NCI-H2227 treated with DMSO at 0.1 percent for 48 hours (cell line): ENCODE results near the gene DNAH8.

ENCODE experiments used
- DNase-seq: peaks from one replicate; lab custom pipeline; 2025; lab: John Stamatoyannopoulos, UW

The DNAH8 gene

GRCh38 chr6:38799529-38800184 is 84.5 kb downstream of the DNAH8 start:
- no peak for DNase-seq

DNA sequence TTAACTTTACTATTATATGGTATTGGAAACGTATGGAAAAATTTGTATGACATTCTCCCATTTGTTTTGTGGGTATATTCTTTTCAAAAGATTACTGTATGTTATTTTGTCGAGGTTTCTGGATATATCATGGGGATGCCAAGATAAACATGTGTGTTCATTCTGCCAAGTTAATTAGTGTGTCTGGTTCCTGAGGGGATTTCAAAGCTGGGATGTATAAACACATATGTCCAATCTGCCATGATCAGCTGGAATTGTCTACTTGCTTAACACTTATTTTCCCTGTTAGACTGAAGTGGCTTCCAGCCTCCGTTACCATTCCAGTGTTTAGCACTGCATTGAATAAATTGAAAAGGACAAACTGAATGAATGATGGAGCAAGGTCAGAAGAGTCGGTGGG is 86.2 kb downstream of the DNAH8 start:
- no peak for DNase-seq

GRCh38 chr6:38802497-38802896 is 87.4 kb downstream of the DNAH8 start:
- DNase-seq = no peak

DNA sequence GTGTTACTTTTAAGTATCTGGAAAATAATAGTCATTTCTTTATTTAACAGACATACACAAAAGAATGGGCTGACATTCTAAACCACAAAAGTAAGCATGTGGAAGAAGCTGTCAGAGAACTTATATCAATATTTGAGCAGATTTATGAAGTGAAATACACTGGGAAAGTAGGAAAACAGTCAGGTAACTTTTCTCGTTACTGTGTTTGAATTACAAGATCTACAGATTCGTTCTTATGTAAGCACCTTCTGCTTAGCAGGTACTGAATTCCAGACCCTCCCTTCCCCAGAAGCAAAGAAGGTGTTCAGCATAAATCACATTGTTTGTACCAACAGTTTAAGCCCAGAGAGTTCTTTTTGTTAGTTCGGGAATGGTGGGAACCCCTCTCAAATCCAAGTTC is 88.0 kb downstream of the DNAH8 start:
- DNase-seq = no peak

DNA sequence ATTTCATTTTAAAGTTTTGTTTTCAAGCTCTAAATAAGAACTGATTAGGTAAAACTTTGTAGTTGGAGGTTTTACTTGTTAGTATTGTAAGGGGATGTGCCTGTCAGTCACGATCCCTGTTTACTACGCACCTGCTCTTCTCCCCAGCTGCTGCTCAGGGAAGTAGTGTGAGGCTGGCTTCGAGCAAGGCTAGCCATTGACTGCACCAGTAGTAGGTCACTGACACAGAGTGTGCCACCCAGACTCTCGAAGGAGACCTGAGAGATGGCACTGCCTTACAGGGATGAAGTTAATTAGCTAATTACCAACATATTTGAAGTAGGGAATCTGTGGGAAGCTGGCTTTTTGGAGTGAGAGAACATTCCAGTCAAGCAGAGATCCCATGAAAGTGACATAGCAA is 89.2 kb downstream of the DNAH8 start:
- DNase-seq = no peak

DNA sequence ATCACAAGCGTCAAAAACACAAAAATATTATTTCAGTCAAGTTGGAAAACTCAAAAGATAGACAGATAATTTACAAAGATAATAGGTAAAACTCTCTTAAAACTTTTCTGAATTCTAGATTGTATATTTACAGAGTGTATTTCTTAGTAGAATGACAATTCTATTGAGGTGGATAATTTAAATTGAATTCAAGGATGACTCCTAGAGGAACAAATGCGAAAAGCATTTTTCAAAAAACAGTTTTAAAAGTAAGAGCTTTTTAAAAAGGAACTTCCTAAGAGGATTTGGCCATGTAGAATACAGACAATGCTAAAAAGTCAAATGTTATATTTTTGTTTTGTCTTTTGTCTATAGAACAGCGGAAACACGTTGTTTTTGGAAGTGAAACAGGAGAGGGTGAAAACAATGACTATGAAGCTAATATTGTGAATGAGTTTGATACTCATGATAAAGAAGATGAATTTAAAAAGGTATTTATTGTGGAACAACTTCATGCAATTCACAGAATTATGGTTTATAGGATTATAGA is 90.1 kb downstream of the DNAH8 start:
- no peak for DNase-seq

- DNase-seq = no peak
Observed at GRCh38 chr6:38805692-38806091, 90.6 kb downstream of the DNAH8 start.

DNA sequence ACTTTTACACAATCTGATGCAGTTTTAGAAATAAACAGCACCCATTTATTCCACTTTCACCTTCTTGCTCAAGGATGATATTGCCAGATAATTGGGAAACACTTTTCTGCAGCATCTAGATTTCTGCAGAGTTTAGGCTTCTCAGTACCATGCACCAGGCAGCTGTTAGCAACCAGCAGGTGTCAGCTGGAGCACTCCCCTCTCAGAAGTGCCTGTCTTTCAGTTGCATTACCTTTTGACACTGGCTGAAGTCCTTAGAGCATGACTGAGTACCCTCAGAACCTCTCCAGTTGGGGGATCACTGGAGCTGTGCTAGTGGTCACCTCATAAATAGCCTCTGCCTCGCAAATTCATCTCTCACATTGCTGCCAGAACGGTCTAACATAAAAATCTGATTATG is 91.2 kb downstream of the DNAH8 start:
- DNase-seq = no peak

DNA sequence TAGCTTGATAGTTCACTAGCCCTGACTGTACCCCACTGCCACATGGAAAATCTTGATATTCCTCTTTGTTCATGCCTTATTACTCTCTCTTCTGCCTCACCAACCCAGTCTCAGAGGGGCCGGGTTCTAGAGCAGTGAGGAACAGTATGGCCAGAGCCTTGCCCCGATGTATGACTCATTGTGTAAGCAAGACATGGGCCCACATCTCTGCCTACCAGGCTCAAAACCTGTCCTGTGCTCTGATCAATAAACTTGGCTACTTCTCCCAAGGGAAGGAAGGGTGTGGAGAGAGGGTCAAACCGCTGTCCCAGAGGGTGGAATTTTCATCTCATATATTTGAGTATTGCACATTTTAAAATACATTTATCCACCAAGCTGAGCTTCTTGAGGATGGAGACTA is 91.7 kb downstream of the DNAH8 start:
- DNase-seq = no peak

DNA sequence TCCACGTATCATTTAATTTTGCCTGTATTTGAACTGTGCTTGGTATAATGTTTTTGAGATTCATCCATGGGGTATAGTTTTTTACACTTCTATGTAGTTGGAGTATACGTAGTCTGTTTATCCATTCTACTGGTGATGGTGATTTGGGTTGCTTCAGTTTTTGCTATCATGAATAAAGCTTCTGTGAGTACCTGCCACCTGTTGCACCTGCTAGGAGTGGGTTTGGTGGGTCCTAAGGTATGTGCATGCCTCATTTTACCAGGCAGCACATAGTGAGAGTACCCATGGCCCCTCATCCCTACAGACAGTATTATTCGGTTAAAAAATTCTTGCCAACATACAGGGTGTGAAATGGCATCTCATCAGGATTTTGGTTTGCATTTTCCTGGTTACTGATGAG is 92.9 kb downstream of the DNAH8 start:
- DNase-seq = no peak

GRCh38 chr6:38813041-38813823 is 98.1 kb downstream of the DNAH8 start:
- no peak for DNase-seq

DNA sequence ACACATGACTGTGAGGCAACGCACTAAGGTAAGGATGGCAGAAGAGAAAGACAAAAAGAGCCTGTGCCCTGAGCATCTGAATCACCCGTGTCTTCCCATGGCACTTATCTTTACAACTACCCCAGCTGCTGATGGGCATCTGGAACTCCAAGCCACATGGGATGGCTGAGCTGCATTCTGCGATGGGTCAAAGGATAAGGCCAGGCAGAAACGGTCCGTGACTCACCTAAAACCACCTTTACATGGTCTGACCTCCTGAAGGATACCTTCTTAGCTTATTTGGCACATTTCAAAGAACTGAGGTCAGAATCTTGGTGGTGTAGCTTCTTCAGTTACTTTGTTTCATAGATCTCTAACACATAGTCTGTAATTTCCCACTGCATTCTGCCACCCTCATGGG is 99.7 kb downstream of the DNAH8 start:
- DNase-seq = no peak

- no peak for DNase-seq
Observed at GRCh38 chr6:38815250-38815649, 100.1 kb downstream of the DNAH8 start.

- DNase-seq = no peak
Observed at GRCh38 chr6:38818691-38819090, 103.6 kb downstream of the DNAH8 start.

- no peak for DNase-seq
Observed at GRCh38 chr6:38822963-38823362, 107.9 kb downstream of the DNAH8 start.

DNA sequence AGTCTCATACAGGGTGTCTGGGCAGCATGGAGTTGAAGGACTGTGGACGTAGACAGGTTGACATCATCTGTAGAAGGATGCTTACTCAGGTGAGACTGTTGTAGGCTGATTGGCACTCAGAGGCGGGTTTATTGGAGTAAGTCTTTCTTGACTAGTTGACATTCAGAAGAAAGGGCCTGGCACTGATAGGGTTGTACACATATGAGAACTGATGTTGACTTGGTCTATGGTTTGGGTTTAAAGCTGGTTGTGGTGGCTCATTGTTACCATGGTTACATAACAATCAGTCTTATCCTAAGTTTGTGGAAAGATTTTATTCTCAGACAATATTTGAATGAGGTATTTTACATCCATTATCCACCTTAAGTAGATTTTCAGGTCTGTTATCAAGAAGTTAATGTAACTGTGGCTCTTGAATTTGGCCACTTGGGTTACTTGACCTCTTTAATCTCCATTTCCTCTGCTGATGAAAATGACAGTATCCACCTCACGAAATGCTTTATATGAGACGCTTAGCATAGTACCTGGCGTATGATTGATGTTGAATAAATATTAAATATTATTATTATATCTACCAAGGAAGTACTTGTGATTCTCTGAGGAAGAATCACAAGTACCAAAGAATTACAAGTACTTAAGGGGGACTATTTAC is 109.3 kb downstream of the DNAH8 start:
- no peak for DNase-seq

- no peak for DNase-seq
Observed at GRCh38 chr6:38827024-38827423, 111.9 kb downstream of the DNAH8 start.

DNA sequence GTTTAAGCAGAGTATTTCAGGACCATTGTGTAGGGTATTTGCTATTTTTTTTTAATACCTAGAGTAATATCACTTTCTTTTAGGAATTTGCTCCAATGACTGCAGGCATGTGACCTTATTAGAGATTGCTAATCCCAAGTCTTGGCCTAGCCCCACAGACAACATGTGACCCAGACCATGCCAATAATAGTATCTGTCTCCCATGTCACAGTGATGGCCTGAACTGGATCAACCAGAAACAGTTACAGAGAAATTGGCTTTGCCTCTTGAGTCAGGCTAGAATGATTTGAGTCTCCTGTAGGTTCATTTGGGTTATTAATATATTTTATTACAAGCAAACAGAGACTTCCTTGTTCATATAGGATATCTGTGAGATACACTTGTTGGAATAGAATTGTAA is 116.8 kb downstream of the DNAH8 start:
- DNase-seq = no peak

DNA sequence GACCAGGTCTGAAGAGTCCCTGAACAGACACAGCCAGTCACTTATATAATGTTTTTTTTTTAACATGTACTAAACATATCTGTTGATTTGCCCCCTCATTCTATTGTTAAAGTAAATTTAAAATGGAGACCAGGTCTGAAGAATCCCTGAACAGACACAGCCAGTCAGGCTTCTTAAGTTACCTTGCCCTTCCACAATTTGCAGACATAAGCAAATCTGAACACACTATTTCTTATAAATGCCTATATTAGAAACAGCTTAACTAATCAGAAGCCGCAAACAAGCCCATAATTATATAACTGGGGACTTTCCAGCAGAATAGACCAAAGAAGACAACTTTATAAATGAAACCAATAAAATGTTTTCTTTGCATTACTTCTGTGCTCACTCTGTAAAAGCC is 118.2 kb downstream of the DNAH8 start:
- DNase-seq = no peak

GRCh38 chr6:38836585-38836984 is 121.5 kb downstream of the DNAH8 start:
- DNase-seq = no peak

DNA sequence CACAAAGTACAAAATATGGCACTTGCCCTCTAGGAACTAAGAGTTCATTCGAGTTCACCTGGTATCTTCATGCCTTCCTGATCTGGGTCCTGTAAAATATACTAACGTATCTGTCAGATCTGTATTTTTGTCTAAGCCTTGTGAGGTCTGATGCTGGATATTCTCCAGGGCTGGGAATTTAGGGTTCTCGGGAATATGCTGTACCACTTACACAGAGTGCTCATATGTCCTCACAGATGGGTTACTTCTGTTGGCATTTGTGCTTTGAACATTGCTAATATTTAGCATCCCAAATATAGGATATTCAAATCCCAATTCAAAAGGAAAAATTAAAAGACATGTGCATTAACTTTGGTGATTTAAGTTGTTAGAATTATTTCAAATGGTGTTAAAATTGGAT is 122.0 kb downstream of the DNAH8 start:
- DNase-seq = no peak

DNA sequence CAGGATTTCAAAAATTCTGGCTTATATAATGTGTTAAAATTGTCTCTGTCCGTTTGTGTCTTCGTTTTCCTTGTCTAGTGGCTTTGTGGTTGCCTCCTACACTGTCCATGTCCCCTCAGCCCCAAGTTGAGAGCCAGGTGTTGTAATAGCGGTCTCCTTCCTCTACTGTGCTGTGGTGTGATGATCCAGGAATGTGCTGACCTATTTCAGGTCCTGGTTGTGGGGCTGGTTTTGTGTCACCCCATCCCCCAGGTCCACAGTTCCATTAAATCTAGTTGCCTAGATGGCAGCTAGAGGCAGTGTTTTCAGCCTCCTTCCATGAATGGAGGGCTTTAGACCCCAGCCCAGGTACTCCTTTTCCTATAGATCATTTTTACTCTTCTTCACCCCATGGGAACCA is 128.7 kb downstream of the DNAH8 start:
- DNase-seq = no peak

GRCh38 chr6:38845931-38846330 is 130.8 kb downstream of the DNAH8 start:
- DNase-seq = no peak
